GM11168 (cell line): ENCODE results near the gene TRIM62.
"Not testable (repeated sequence)": the region's sequence is repeated elsewhere in the genome, so short reads cannot be mapped to it uniquely, and the experiment has no call there.

ENCODE experiments used
- in situ Hi-C: fragments of 300-500 bp; cut with MboI; formaldehyde crosslinking; loops from one replicate; pipeline ENCODE4 v1.12.0; 2022; ENCODE audit warnings: low sequenced_read_pairs; ENCODE audit not compliant: unreplicated experiment

Gene TRIM62

GRCh38 chr1:33119050-33119449, 62.8 kb downstream of the TRIM62 start:
- in situ Hi-C loops: no loop called here

- in situ Hi-C loops: no loop called here
Observed at GRCh38 chr1:33118274-33118673, 63.6 kb downstream of the TRIM62 start.

GRCh38 chr1:33117440-33118085, 64.3 kb downstream of the TRIM62 start:
- in situ Hi-C loops: no loop called here

DNA sequence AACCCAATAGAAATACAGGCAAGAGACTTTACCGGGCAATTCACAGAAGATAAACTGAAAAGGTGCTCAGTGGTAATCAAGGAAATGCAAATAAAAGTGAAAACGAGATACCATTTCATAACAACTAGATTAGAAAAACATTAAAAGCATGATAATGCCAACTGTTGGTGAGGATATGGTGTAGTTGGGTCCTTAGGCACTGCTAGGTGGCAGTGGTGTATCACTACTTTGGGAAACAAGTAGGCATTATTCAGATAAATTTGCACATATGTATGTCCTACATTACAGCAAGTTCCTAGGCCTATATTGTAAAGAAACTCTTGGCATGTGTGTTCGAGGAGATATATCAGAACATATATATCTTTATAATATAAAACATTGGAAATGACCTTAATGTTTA, 69.9 kb downstream of the TRIM62 start:
- in situ Hi-C loops: no loop called here

DNA sequence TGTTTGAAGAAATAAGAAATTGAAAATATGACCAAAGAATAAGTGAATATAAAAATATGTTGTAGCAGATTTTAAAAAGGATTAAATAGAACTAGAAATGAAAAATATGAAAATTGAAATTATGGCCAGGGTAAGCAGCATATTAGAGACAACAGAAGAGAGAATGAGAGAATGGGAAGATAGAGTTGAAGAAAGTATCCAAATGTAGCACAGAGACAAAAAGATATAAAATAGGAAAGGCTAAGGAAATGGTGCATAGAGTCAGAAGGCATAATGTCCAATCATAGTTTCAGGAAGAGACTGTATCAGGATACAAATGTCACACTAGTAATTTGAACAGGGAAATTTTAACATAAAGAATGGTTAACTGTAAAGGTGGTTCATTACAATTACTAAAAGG, 71.4 kb downstream of the TRIM62 start:
- in situ Hi-C loops: no loop called here

- in situ Hi-C loops: not testable (repeated sequence)
Observed at GRCh38 chr1:33100119-33100415, 81.8 kb downstream of the TRIM62 start.

- in situ Hi-C loops: no loop called here
Observed at GRCh38 chr1:33099290-33100118, 82.3 kb downstream of the TRIM62 start.

- in situ Hi-C loops: no loop called here
Observed at GRCh38 chr1:33098371-33098770, 83.5 kb downstream of the TRIM62 start.

- in situ Hi-C loops: no loop called here
Observed at GRCh38 chr1:33097762-33098161, 84.1 kb downstream of the TRIM62 start.

GRCh38 chr1:33097137-33097611, 84.7 kb downstream of the TRIM62 start:
- in situ Hi-C loops: no loop called here

DNA sequence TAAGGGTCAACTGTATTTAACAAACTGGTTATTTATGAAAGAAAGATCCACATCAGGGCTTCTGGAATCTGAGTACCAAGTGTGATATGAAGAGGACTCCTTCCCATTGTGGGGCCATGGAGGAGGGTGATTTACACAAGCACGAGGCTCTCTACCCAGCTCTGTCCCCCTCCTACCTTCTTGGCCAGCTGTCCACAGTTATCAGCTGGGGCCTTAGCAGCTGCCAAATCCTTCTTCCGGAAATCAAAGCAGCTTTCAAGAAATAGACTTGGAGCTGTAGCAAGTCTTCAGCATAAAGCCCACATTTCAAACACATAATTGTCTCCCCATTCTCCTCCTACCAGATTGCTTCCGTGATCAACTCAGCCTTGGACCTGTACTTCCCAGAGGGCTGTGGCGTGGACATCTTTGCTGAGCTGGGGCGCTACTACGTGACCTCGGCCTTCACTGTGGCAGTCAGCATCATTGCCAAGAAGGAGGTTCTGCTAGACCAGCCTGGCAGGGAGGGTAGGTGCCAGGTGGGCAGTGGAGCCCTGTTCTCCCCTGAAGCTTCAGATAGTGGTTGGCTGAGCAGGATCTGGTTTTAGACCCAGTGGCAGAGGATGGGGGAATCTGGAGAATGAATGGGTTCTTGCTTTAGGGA, 85.4 kb downstream of the TRIM62 start:
- in situ Hi-C loops: no loop called here
